HT1080 (cell line): ENCODE data around the gene LFNG. TPM values are rescaled to one million over a fixed set of nuclear protein-coding genes. Genes with fewer than 3 reads are reported as not detected.

ENCODE experiments used
- DNase-seq: peaks from one replicate; pipeline ENCODE4 v3.0.0-alpha.2; 2015; ENCODE audit warnings: low read depth
- total RNA-seq: library from RNA; depleted of rRNA; stranded (reverse); fragments of >200 nt; shearing (Covaris generic); gene quantifications from 2 replicates; pipeline ENCODE4 v1.2.3, GENCODE V29; 2014

The LFNG gene
- total RNA-seq, 1 experiment from 2014 or later: 8.3 TPM

DNA sequence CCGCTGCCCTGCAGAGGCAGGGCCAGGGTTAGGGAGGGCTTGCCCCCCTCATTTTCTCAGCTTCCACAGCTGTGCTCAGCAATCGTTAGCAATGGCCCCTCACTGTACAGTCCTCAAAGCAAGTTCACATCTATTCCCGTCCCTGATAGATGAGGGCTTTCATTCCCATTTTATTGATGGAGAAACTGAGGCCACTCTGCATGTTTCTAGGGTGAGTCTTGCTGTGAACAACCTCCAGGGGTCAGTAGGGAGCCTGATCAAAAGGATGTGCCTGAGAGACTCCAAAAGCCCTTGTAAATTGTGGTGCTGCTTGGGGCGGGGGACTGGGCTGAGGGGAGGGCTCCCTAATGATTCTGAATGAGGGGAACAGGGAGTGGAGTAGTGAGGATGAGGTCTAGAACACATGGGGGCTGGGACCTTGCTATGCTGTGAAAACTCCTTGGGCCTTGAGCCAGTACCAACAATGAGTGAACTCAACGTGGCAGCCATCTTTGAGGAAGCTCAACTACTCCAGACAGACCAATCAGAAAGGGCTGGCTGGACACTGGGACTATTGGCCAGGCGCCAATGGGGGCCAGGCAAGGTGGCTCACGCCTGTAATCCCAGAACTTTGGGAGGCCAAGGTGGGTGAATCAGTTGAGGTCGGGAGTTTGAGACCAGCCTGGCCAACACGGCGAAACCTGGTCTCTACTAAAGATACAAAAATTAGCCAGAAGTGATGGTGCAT lies 36.7 kb upstream of the LFNG start:
- DNase-seq: peak; percentile 34

DNA sequence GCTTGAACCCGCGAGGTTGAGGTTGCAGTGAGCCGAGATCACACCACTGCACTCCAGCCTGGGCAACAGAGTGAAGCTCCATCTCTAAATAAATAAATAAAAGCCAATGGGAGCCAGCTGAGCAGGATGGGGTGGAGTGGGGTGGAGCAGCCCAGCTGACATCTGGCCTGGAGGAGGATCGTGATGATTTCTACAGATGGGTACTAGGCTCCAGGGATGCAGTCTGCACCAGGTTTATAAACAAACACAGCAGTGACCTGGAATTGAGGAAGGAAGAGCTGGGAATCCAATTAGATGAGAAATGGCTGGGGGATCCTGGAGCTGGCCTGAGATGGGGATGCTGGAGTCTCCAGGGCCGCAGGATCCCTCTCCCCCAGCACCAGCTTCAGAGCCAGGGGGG lies 36.1 kb upstream of the LFNG start:
- DNase-seq: no peak

DNA sequence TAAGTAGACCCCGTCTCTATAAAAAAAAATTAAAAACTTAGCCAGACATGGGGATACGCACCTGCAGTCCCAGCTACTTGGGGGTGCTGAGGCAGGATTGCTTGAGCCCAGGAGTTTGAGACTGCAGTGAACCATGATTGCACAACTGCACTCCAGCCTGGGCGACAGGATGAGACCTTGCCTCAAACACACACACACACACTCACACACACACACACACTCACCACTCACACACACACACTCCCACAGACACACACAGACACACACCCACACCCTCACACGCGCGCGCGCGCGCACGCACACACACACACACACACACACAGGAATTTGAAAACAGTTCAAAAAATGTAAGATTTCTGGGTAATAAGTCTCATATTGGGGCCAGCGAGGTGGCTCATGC lies 34.7 kb upstream of the LFNG start:
- DNase-seq: no peak

DNA sequence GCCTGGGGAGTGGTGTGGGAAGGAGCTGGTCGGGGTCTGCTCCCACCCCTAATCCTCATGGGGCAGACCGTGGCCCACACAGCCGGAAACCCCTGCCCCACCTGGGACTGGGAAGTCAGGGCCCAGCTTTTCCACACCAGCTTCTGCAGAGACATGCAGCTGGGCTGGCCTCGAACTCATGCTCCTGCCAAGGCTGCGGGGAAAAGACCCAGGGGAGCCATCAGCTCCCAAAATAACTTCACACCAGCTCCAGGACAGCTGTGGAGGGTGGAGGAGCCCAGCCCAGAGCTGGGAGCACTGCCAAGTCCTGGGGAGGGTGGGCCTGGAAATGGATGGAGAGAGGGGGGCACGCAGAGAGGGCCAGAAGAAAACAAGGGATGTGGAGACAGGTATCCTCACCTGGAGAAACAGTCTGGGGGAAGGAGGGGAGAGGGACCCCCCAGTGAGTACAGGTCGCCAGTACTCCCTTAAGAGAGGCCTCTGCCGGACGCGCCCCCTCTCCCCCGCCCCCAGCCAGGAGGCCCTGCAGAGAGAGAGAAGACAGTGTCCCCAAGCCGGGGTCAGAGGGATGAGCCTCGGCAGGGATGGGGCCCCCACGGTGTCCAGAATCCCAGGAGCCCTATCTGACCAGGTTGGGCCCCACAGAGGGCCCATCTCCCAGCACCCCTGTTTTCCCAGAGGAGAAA lies 31.8 kb upstream of the LFNG start:
- no peak for DNase-seq

DNA sequence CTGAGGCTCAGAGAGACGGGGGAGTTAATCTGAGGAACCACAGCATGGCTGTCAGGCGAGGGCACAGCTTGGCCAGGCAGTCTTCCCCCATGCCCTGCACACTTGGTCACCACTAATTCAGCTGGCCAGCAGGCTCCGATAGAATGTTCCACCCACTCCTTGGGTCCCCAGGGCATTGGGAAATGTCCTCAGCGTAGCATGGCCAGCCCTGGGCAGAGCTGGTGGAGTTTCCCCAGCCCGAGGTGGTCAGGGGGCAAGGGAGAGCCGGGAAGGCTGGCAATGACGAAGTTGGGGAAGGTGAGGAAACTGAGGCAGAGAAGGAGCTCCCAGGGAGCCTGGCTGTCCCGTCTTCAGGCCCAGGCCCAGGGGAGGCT lies 31.3 kb upstream of the LFNG start:
- DNase-seq: no peak

DNA sequence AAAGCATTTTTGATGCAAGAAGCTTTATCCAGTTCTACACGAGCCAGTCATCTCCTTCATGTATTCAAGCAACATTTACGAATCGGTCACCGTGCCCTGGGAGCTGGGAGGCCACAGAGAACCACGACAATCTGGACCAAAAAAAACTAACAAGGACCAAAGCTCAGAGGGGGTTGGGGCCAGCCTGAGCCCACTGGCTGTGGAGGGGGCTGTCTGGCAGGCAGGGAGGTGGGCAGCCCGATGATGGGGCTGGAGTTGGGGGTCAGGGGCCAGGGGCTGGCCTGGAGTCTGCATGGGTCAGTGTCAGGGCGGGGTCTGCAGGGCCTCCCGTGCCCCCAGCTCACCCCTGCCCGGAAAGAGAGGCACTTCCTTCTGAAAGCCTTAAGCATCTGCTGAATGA lies 30.9 kb upstream of the LFNG start:
- no peak for DNase-seq

DNA sequence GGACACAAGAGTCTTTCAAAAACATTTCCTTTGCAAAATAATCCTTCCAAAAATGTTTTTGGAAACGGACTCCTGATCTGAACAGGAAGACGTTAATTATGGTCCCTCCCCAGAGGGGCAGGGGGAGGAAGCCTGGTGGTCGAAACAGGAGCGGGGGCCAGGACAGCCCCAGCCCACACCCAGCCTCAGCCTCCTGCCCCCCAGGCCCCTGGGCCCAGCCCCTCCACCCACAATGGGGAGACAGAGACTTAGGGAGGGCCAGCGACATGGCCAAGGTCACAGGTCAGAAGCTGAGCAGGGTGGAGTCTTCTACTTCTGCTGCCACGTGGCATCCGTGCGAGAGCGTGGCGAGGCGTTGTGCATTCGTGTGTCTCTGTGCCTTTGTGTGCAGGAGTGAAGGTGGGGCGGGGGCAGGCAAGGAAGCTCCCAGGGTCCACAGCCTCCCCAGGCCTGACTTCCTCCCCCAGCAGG lies 29.4 kb upstream of the LFNG start:
- DNase-seq: no peak

DNA sequence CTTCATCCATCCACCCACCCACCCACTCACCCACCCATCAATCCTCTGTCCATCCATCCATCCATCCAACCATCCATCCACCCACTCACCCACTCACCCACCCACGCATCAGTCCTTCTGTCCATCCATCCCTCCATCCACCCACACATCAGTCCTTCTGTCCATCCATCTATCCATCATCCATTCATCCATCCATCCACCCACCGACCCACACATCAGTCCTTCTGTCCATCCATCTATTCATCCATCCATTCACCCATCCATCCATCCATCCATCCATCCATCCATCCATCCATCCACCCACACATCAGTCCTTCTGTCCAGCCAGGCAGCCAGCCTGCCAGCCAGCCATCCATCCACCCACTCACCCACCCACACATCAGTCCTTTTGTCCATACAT lies 27.5 kb upstream of the LFNG start:
- DNase-seq: no peak

DNA sequence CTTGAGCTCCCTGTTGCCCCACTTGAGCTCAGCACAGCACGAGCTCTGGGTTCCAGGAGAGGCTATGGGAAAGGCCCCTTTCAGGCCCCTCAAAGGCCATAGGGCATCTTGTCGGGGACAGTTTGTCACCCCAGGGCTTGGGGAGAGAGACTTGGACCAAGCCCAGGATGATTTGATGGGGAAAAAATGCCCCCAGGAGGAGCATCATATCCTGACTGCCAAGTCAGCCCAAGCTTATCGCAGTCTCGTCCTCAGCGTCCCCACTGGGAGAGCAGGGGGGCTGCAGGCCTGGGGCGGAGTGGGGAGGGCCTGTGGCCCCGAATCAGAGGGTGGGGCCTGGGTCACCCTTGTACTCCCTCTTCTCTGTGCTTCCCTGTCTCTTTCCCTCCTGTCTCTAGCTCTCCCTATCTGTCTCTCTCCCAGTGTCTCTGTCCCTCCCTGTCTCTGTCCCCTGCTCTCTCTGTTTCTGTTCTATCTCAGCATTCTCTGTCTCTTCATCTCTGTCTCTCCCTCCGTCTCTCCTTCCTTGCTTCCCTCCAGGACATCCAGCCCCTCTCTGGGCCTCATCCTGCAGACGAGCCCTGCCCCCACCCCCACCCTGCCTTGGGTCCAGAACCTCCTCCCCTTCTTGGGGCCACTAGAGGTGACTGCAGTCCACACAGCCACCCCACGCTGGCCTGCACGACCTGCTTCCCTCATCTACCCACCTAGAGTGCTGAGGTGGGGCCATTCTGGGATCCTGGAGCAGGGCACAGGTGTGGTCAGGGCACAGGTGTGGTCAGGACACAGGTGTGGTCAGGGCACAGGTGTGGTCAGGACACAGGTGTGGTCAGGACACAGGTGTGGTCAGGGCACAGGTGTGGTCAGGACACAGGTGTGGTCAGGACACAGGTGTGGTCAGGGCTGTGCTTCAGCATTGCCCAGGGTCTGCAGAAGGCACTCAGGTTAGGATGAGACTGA lies 26.1 kb upstream of the LFNG start:
- no peak for DNase-seq

DNA sequence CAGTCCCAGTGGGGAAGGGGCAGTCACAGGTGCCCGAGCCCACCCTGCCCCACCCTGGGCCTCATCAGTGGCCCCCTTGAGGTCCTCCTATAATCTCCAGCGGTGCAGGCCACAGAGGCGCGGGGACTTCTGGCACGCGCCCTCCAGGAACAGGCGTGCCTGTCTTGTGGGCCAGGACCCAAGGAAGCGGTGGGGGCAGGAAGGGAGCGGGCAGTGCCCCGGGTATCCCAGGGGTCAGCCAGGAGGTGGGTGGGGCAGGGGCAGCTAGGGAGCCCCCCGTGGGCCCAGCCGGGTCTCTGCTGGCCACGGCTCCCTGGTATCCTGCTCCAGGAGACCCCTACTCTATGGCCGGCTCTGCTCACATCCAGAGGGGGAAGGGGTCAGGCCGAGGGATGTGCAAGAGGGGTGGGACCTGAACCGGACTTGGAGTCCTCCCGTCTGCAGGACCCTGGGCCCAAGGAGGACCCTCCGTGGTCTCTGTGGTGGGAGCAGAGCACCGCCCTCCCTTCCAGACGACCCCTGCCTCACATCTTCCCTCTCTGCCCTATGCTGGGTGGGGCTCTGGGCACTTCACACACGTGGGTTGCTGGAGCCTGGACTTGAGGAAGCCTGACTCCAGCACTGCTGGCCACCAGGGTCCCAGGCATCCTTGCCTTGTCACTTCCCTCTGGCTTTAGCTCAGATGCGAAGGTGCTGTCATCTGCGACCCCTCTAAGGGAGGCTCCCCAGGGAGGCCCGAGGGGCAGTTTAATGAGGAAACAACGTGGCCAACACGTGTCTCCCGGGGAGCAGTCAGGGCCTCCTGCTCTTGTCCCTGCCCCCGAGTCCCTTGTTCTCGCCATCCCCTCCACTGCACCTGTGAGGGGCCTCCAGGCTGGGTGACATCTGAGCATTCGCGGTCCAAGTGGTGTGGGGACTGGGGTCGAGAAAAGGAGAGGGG lies 25.1 kb upstream of the LFNG start:
- no peak for DNase-seq

DNA sequence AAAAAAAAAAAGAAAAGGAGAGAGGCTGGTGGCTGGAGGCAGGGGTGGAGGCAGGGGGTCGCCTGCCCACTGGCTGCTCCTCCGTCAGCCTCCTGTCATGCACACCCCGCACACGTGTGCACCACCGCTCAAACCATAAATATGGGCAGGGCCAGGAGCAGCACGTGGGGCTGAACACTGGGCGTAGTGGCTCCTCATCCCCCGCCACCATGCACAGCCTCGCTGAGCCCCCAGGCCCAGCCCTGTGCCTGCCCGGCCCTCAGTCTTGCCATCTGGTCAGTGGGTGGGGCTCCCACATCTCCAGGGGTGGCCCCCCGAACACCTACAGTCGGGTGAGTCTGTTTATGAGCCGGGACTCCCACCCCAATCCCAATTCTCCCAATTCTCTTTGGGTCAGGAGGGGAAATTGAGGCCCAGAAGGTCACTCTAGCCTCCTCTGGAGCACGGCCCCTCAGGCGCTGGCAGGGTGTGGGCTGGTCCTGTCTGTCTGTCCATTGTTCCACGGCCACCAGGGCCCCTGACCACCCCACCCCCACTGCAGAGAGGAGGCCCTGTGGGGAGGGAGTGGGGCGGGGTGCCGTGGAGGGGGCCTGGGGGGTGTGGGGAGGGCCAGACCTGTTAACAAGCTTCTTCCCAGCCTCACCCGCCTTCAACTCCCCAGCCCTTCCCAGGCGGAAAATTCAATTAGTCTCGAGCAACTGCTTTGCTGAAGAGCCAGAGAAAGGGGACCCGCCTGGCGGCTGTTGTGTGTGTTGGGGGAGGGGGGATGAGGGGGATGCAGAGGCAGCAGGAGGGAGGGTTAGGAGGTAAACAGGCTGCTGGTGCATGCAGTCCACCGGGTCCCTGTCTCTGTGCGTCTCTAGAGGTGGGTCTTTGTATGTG lies 23.9 kb upstream of the LFNG start:
- DNase-seq: no peak

DNA sequence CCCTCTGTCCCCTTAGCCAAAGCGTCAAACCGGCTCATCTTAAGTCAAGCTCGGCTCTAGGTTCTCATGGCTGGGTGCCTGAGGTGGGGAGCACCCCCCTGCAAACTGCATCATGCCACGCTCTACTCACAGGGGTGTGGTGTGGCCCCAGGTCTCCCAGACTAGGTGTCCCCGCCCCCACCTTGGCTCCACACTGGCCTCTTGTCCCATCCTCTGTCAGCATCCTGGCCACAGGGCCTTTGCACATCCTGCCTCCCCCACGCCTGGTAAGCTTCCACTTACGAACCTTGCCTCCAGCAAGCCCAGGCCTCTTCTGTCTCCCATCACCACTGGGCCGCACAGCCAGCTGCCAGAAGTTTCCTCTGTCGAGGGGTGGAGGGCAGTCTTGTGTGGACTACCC lies 23.2 kb upstream of the LFNG start:
- DNase-seq: no peak

DNA sequence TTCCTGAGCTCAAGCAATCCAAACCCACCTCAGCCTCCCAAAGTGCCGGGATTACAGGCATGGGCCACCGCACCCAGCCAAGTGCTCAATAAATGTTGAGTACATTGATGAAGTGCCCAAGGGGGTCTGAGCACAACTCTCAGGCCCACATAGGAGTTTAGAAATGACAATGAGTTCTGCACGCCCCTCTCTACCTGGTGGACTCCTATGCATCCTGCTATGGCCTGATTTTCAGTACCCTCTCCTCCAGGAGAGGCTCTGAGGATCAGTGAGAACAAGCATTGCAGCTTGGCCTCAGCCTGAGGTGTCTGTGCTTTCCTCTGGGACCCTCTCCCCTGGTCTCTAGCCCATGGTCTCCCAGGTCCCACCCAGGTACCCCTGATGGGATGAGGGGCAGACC lies 22.5 kb upstream of the LFNG start:
- DNase-seq: no peak

DNA sequence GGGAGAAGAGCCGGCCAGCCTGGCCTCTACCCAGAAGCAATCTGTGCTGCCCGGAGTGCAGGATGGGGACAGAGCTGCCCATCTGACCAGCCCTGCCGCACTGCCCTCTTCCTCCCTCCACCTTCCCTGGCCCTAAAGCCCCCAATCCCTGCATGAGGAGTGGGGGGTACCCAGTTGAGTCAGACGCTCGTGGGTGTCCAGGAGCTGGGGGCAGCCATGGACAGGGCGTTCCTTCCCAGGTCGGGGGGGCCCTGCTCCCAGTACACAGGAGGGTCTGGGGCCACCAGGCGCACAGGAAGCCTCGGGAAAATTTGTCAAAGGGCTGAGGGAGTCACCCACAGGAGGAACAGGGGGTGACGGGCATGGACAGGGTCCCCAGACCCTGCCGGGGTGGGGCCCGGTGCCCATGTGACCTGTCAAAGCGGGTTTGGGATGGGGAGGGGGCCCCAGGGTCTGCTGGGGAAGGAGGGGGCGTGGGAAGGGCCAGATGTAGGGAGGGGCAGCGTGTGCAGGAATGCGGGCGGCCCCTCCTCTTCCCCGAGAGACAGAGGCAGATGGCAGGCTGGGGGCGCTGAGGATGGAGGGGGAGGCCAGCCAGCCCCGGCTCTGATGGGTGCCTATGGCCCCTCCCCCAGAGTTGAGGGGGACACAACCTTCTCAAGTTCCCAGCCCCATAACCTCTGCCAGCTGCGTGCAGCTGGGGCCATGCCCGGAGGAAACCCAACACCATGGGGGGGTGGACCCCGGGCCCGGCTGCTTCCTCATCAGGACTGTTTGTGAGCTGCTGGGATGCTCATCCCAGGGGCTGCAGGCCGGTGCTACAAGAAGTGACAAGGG lies 21.9 kb upstream of the LFNG start:
- no peak for DNase-seq

DNA sequence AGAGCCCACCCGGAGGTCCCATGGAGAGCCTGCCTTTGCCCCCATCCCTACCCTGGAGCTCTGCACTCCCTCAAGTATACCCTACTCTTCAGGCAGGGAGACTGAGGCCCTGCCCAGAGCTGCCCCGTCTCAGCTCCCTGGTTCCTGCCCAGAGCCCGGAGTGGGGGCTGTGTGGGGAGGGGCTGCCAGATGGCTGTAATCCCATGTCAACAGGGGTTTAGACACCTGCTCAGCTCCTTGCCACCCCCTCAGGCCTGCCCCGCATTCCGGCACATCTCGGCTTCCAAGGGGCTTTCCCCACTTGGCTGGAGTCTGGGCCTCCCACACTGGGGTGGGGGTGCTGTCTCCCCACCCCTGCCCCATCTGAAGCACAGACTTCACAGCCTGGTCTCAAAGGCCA lies 20.9 kb upstream of the LFNG start:
- DNase-seq: no peak

DNA sequence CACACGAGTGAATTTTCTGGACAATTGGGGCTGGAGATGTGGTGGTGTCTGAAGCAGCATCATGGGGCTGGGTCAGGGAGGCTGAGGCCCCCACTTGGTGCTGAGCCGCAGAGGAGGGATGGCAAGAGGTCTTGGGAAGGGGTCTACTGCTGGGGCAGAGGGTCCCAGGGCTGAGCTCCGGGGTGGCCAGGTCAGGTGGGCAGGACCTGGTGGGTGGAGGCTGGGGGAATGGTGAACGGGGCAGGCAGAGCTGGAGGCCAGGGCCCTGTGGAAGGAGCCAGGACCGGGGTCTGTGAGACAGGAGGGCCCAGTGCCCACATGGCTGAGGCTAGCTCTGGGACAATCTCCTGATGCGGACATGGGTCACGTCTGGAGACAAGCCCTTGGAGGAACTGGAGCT lies 20.4 kb upstream of the LFNG start:
- DNase-seq: no peak

DNA sequence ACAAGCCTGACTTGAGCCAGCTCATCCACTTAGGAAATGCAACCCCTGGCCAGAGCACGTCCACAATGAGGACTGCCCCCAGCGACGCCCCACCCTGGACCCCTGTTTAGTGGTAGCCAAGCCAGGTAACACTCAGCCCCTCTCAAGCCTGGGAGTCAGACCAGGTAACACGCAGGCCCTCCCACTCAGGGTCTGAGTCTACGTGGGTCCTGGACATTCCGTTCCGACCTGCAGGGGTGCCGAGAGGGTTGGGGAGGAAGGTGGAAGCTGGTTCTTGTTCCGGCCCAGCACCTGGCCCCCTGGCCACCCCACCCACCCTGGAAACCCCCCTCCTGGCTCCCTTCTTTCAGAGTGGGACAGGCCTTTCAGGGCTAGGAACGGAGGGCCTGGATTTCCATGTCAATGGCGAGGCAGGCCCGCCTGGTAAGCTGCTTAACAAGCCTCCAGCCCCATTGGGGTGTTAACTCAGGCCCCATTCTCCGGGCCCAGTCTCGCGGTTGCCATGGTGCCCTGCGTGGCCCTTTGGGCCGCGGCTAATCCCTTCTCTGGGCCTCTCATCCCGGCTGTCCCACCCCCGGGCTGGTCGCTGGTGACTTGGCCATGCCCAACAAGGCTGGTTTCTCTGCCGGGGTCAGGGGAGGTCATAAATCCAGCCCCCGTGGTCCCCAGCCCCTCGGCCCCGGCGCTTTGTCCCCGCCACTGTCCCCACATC lies 19.7 kb upstream of the LFNG start:
- DNase-seq: no peak

DNA sequence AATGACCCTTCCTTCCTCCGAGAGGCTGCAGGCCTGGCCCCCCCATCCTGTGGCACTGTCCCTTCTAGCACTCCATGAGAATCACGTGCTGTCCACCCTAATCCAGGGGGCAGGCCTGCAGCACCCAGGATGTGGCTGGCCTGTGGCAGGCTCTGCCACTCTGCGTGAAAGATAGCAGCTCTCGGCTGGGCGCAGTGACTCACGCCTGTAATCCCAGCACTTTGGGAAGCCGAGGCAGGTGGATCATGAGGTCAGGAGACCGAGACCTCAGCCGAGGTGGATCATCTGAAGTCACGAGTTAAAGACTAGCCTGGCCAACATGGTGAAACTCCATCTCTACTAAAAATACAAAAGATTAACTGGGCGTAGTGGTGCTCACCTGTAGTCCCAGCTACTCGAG lies 18.9 kb upstream of the LFNG start:
- DNase-seq: no peak
